A673 (cell line): ENCODE data around the gene FREY1.

ENCODE experiments used
- CTCF ChIP-seq: fragments of 300-800, 200-600 bp; sonication (generic); conservative IDR thresholded peaks from 2 replicates; pipeline ENCODE4 v1.5.1; 2017; ENCODE audit warnings: low read depth, mild to moderate bottlenecking, antibody characterized with exemption, low read length, moderate library complexity, mixed read lengths
- EZH2 ChIP-seq: fragments of 200-600 bp; sonication (generic); IDR thresholded peaks from 2 replicates; pipeline ENCODE4 v1.6.1; 2017; ENCODE audit warnings: borderline replicate concordance, low read depth, mild to moderate bottlenecking, mixed read lengths, antibody characterized with exemption, low read length; ENCODE audit not compliant: poor library complexity, severe bottlenecking

DNA sequence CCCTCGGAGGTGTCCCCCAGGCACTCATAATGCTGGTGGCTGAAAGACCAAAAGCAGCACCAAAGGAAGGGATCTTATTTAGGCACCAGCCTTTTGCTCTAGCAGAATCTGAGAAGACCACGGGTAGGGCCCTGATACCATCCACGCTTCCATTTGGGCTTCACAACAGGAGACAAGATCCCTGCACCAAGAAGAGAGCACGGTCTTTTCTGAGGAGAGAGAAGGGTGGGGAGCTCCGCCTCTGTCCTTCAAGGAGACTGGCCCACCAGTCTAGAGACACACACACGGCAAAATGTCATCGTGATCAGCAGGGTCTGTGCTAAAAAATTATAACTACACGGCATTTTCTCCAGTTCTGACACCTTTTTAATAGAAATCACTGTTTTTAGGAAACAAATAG is 25.1 kb upstream of the FREY1 start:
- TF ChIP-seq CTCF (no peak), EZH2 (no peak)
